ENCODE data around the gene MSH5. TPM values are rescaled to one million over a fixed set of nuclear protein-coding genes. Genes with fewer than 3 reads are reported as not detected.

The MSH5 gene
- total and polyA plus RNA-seq, 2 of the 13 experiments (the other 11 are each of a cell fraction or from before 2014, with no cell fraction given): 10.2 to 38.7 TPM

- TF ChIP-seq TBX2 (CRISPR knock-in tag; IDR thresholded peaks at IDR 0.05; ENCODE audit: borderline replicate concordance) (peak; percentile 83), NFE2 (CRISPR knock-in tag; IDR thresholded peaks at IDR 0.05) (no peak), ISL2 (CRISPR knock-in tag; IDR thresholded peaks at IDR 0.05) (0 out of 2 replicates have a peak, but pooled peaks have one; percentile 19), HHEX (CRISPR knock-in tag; IDR thresholded peaks at IDR 0.05) (peak; percentile 67), ZNF543 (CRISPR knock-in tag; IDR thresholded peaks at IDR 0.05) (0 out of 2 replicates have a peak, but pooled peaks have one; percentile 3), PPARG (CRISPR knock-in tag; conservative IDR thresholded peaks at IDR 0.05) (peak; percentile 97), KDM3A (CRISPR knock-in tag; IDR thresholded peaks at IDR 0.05; ENCODE audit: low read depth) (no peak), FOXK2 (IDR thresholded peaks at IDR 0.05) (peak; percentile 78), PHF21A (CRISPR knock-in tag; IDR thresholded peaks at IDR 0.05) (peak; percentile 90), KAT8 (CRISPR knock-in tag; IDR thresholded peaks at IDR 0.05) (no peak; the same call in 1 of the 2 replicates), HMG20A (CRISPR knock-in tag; IDR thresholded peaks at IDR 0.05; ENCODE audit: borderline replicate concordance) (peak; percentile 49; the same call in 1 of the 2 replicates), MED1 (CRISPR knock-in tag; IDR thresholded peaks at IDR 0.05) (peak; percentile 87), ZNF761 (CRISPR knock-in tag; conservative IDR thresholded peaks at IDR 0.05) (no peak), ZNF136 (CRISPR knock-in tag; IDR thresholded peaks at IDR 0.05; ENCODE audit: low read depth) (no peak; the same call in 1 of the 2 replicates), HNF4A (CRISPR knock-in tag; IDR thresholded peaks at IDR 0.05) (peak; percentile 96), ZNF713 (CRISPR knock-in tag; IDR thresholded peaks at IDR 0.05) (no peak), ERF (CRISPR knock-in tag; IDR thresholded peaks at IDR 0.05) (peak; percentile 84), HNRNPK (IDR thresholded peaks at IDR 0.05; ENCODE audit: low read depth, low read length, poor library complexity, severe bottlenecking) (peak; percentile 91), CENPX (CRISPR knock-in tag; IDR thresholded peaks at IDR 0.05) (no peak), ZNF552 (CRISPR knock-in tag; IDR thresholded peaks at IDR 0.05; ENCODE audit: borderline replicate concordance) (no peak; the same call in 1 of the 2 replicates), THAP8 (CRISPR knock-in tag; IDR thresholded peaks at IDR 0.05; ENCODE audit: borderline replicate concordance) (no peak), ZNF652 (CRISPR knock-in tag; IDR thresholded peaks at IDR 0.05; ENCODE audit: borderline replicate concordance, low read depth) (no peak), TSC22D2 (CRISPR knock-in tag; IDR thresholded peaks at IDR 0.05; ENCODE audit: borderline replicate concordance) (no peak), DR1 (CRISPR knock-in tag; IDR thresholded peaks at IDR 0.05) (no peak; the same call in 1 of the 2 replicates), FOXA3 (CRISPR knock-in tag; IDR thresholded peaks at IDR 0.05) (peak; percentile 80), ARNT (IDR thresholded peaks at IDR 0.05) (no peak), MTA1 (CRISPR knock-in tag; IDR thresholded peaks at IDR 0.05; ENCODE audit: borderline replicate concordance) (no peak), ZNF616 (CRISPR knock-in tag; IDR thresholded peaks at IDR 0.05; ENCODE audit: low read depth) (no peak), ZNF335 (CRISPR knock-in tag; IDR thresholded peaks at IDR 0.05) (peak; percentile 53), CTCF (CRISPR knock-in tag; IDR thresholded peaks at IDR 0.05) (no peak), RNF2 (conservative IDR thresholded peaks at IDR 0.05; ENCODE audit: low read depth) (no peak), FOSL2 (CRISPR knock-in tag; IDR thresholded peaks at IDR 0.05) (peak; percentile 60), ZNF740 (CRISPR knock-in tag; IDR thresholded peaks at IDR 0.05) (no peak; the same call in 1 of the 2 replicates)
These were observed 2.4 kb upstream of the MSH5 start (continued) for GRCh38 chr6:31737315-31737990.

Measured in HepG2 (cell line).